NCI-H1092 (cell line): Measurements from ENCODE around the gene TCEAL4.
A peak's percentile ranks its signal among the peaks of the same experiment; 100 is the strongest.

Source experiments
- DNase-seq: peaks from one replicate; lab custom pipeline; 2025; lab: John Stamatoyannopoulos, UW

TCEAL4 gene

GRCh38 chrX:103585411-103586313 is at the start of gene TCEAL4:
TCEAL4 (plus strand) TSS chrX:103585515; CDS start chrX:103586676, 1,161 bp downstream.
- DNase-seq, result peak; percentile 33

- DNase-seq, result no peak
Observed at GRCh38 chrX:103536071-103536470, 49.2 kb upstream of the TCEAL4 start.

- no peak for DNase-seq
Observed at GRCh38 chrX:103536732-103537131, 48.6 kb upstream of the TCEAL4 start.

- no peak for DNase-seq
Observed at GRCh38 chrX:103537871-103538387, 47.4 kb upstream of the TCEAL4 start.

- no peak for DNase-seq
Observed at GRCh38 chrX:103538728-103539127, 46.6 kb upstream of the TCEAL4 start.

GRCh38 chrX:103539695-103540094 is 45.6 kb upstream of the TCEAL4 start:
- DNase-seq, result no peak

GRCh38 chrX:103540145-103540544 is 45.2 kb upstream of the TCEAL4 start:
- no peak for DNase-seq

- DNase-seq, result no peak
Observed at GRCh38 chrX:103549916-103550315, 35.4 kb upstream of the TCEAL4 start.

GRCh38 chrX:103550415-103551051 is 34.8 kb upstream of the TCEAL4 start:
- DNase-seq, result no peak

GRCh38 chrX:103552236-103552635 is 33.1 kb upstream of the TCEAL4 start:
- DNase-seq, result no peak

GRCh38 chrX:103554687-103555424 is 30.5 kb upstream of the TCEAL4 start:
- DNase-seq, result no peak

GRCh38 chrX:103556963-103557612 is 28.2 kb upstream of the TCEAL4 start:
- DNase-seq, result no peak

- no peak for DNase-seq
Observed at GRCh38 chrX:103560256-103560655, 25.1 kb upstream of the TCEAL4 start.

GRCh38 chrX:103562801-103563200 is 22.5 kb upstream of the TCEAL4 start:
- no peak for DNase-seq

GRCh38 chrX:103565197-103565596 is 20.1 kb upstream of the TCEAL4 start:
- DNase-seq, result no peak

GRCh38 chrX:103565752-103566151 is 19.6 kb upstream of the TCEAL4 start:
- no peak for DNase-seq

GRCh38 chrX:103571121-103571520 is 14.2 kb upstream of the TCEAL4 start:
- DNase-seq, result no peak

GRCh38 chrX:103571726-103572125 is 13.6 kb upstream of the TCEAL4 start:
- no peak for DNase-seq

GRCh38 chrX:103573202-103573601 is 12.1 kb upstream of the TCEAL4 start:
- DNase-seq, result no peak

- no peak for DNase-seq
Observed at GRCh38 chrX:103584596-103584995, 719 bp upstream of the TCEAL4 start.

- DNase-seq, result no peak
Observed at GRCh38 chrX:103586314-103586646, 965 bp downstream of the TCEAL4 start.

- DNase-seq, result no peak
Observed at GRCh38 chrX:103586659-103587058, 1.3 kb downstream of the TCEAL4 start.
